NT2/D1 (cell line): ENCODE data around the gene PRICKLE2.

Source experiments
- DNase-seq: peaks from one replicate; pipeline ENCODE4 v3.0.0-alpha.2; 2011; ENCODE audit warnings: low read depth, low spot score
- H3K27me3 ChIP-seq: 2 replicates; pipeline ENCODE4 v1.6.0; 2011; ENCODE audit warnings: mild to moderate bottlenecking; ENCODE audit not compliant: insufficient read length, insufficient read depth
- H3K36me3 ChIP-seq: 2 replicates; pipeline ENCODE4 v1.6.1; 2011; ENCODE audit warnings: mild to moderate bottlenecking, low read length, mixed read lengths; ENCODE audit not compliant: insufficient read depth, insufficient read length
- H3K4me1 ChIP-seq: 2 replicates; pipeline ENCODE4 v1.5.1; 2011; ENCODE audit not compliant: insufficient read depth, insufficient read length
- H3K4me3 ChIP-seq: 2 replicates; pipeline ENCODE4 v1.5.1; 2011; ENCODE audit warnings: low read depth; ENCODE audit not compliant: insufficient read length
- H3K9ac ChIP-seq: 2 replicates; pipeline ENCODE4 v1.6.0; 2011; ENCODE audit warnings: low read depth; ENCODE audit not compliant: insufficient read length
- H3K9me3 ChIP-seq: 2 replicates; pipeline ENCODE4 v1.5.1; 2011; ENCODE audit warnings: mild to moderate bottlenecking, low read length; ENCODE audit not compliant: insufficient read depth
- SUZ12 ChIP-seq: IDR thresholded peaks from 2 replicates; pipeline ENCODE4 v1.6.1; 2011; ENCODE audit not compliant: insufficient read length, insufficient read depth; ENCODE audit errors: extremely low read depth
- YY1 ChIP-seq: IDR thresholded peaks from 2 replicates; pipeline ENCODE4 v1.6.1; 2011; ENCODE audit not compliant: insufficient read length, insufficient read depth
- ZNF274 ChIP-seq: IDR thresholded peaks from 2 replicates; pipeline ENCODE4 v1.6.1; 2011; ENCODE audit warnings: mild to moderate bottlenecking, low read depth, low read length

Gene PRICKLE2

DNA sequence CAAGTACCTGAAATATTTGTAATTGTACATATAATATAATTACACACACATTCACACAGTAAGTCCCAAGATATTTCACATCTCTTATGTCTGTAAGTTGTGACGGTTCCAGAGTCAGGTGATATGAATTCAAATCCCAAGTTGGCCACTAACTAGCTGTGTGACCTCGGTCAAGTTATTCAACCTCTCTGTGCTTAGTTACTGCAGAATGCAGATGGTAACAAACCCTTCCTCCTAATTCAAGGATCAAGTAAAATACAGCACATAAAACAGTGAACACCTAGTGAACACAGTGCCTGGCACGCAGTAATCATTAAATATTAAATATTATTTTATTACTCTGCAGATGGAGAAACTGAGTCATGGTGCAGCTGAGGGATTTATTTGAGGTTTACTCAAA, 6.9 kb downstream of the PRICKLE2 start:
- Histone ChIP-seq H3K9ac (no peak overlapping the region), H3K36me3 (no peaks in the 10 kb centered on the region), H3K4me3 (no peak overlapping the region), H3K4me1 (peaks cover 11% of the 10 kb centered on the region), H3K9me3 (no peaks in the 10 kb centered on the region), H3K27me3 (no peaks in the 10 kb centered on the region)
- DNase-seq = no peak
- no peak for TF ChIP-seq YY1
- TF ChIP-seq SUZ12 = no peak
- no peak for TF ChIP-seq ZNF274

DNA sequence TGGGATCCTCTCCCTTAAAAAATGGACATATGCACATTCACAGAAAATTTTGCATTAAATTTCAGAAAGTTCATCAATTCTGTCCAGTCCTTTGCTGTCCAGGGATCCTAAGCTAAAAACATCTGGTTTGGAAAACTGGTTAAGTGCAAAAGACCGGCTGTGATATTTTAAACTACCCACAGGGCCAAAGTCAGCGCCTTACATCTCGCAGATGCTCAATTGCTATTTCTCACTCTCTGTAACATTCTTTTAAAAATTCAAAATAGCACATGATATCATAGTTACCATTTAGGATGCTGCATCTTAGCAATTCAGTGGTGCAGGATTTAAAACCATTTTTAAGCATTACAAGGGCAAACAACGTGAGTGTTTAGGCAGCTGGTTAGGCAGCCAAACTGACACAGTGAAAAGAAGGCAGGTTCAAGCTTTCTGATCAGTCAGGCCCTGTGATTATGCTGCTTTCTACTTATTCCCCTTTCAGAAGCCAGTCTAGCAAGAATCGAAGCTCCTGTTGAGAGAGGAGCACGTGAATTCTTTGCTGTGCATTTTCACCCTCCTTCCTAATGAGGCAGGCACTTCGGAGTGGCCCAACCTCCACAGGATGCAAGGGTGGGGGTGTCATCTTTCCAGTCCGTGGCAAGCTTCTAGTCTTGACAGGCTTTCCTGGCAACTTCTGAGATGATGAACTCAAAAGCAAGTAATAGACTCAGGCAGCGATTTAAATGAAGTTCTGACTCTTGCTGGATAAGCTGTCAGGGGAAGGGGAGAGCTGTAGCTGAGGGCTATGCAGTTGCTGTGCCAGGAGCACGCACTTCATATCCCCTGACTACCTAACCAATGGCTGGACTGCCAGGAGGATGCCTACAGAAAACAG, 8.8 kb downstream of the PRICKLE2 start:
- no peaks in the 10 kb centered on the region for H3K27me3 ChIP-seq
- H3K9me3 ChIP-seq = no peaks in the 10 kb centered on the region
- no peaks in the 10 kb centered on the region for H3K36me3 ChIP-seq
- TF ChIP-seq YY1 (no peak), SUZ12 (no peak), ZNF274 (no peak)
- DNase-seq = no peak
- no peak overlapping the region for H3K4me3 ChIP-seq
- H3K9ac ChIP-seq = no peak overlapping the region
- peaks cover 11% of the 10 kb centered on the region for H3K4me1 ChIP-seq

DNA sequence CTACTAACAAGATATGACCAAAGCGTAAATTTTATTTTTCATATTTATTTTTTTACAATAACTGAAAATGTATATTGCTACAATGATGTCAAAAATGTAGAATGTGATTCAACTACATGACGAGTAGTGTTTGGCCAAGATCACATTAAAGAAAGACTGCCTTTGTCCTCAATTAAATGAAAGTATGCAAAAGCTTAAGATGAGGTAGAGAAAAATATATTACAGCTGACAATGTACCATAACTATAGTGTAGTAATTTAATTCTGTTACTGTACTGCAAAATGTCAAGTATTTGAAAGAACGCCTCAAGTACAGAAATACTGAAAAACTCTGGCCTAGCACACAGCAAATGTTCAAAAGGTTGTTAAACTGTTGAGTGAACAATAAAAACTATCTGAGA, 9.7 kb downstream of the PRICKLE2 start:
- DNase-seq = no peak
- no peaks in the 10 kb centered on the region for H3K27me3 ChIP-seq
- TF ChIP-seq SUZ12 (no peak), ZNF274 (no peak), YY1 (no peak)
- peaks cover 3% of the 10 kb centered on the region for H3K36me3 ChIP-seq
- no peak overlapping the region for H3K9ac ChIP-seq
- no peak overlapping the region for H3K4me3 ChIP-seq
- H3K4me1 ChIP-seq = peaks cover 11% of the 10 kb centered on the region
- no peaks in the 10 kb centered on the region for H3K9me3 ChIP-seq

DNA sequence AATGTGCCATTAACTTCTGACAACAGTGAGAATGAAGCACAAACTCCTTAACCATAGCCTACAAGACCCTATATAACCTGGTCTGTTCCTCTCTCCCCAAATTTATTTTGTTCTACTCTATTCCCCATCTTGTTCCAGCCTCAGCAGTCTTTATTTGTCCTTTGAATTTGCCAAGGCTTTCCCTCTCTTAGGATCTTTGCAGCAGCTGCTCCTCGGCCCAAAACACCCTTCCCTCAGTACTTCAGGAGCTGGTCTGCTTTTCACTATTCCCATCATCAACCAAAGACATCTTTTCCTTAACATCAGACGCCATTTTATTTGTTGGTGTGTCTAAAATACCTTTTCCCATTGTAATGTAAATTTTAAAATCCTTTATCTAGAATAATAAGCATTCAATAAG, 10.2 kb downstream of the PRICKLE2 start:
- TF ChIP-seq ZNF274 (no peak), YY1 (no peak), SUZ12 (no peak)
- Histone ChIP-seq H3K36me3 (peaks cover 3% of the 10 kb centered on the region), H3K9me3 (no peaks in the 10 kb centered on the region), H3K4me1 (peaks cover 6% of the 10 kb centered on the region), H3K4me3 (no peak overlapping the region), H3K27me3 (no peaks in the 10 kb centered on the region), H3K9ac (no peak overlapping the region)
- DNase-seq = no peak

DNA sequence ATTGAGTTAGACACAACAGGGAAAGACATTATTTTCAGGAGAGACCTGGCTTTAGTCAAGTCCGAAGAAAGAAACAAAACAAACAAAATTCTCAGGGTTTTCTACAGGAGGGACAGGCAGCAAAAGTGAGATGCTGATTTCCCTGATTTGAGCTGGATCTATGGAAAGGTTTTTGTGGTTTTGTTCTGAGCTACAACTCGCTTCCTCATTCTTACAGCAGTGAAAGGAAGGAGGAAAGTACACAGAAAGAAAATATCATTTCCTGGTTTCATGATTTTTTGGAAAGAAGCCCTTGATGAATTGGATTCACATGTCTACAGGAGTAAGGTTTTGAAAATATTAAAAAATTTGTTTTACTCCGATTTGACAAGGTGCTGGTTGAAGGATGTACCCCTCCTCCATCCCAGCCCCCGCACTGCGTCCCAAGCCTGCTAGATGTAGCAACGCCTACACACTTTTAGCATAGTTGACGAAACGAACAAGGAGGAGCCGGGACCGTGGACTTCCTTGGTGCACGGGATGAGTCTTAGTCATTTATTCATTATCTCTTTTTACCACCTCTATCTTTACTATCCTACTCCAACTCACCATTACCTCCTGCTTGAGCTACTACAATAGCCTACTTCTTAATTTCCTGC, 10.8 kb downstream of the PRICKLE2 start:
- H3K9ac ChIP-seq = no peak overlapping the region
- H3K4me3 ChIP-seq = no peak overlapping the region
- no peak for DNase-seq
- peaks cover 6% of the 10 kb centered on the region for H3K4me1 ChIP-seq
- no peaks in the 10 kb centered on the region for H3K9me3 ChIP-seq
- peaks cover 3% of the 10 kb centered on the region for H3K36me3 ChIP-seq
- TF ChIP-seq ZNF274 = no peak
- no peak for TF ChIP-seq SUZ12
- no peak for TF ChIP-seq YY1
- H3K27me3 ChIP-seq = no peaks in the 10 kb centered on the region

DNA sequence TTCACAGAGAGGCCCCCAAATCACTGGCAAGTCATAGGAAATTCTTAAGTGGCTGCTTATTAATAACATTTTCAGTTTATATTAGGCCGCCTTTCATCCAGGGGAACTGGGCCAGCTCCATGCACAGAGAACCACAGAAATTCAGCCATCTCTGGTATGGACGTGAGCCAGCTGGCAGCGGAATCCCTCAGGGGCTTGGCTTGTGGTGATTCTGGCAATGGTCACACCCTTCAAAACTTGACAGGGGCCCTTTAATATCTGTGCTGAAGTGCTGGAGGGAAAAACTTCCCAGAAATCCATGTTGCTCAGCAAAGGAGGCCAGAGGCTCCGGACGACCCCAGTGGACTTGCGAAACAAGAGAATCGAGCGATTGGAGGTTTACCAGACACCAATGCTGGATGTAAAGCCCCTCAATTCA, 11.3 kb downstream of the PRICKLE2 start:
- H3K4me3 ChIP-seq = no peak overlapping the region
- H3K9ac ChIP-seq = no peak overlapping the region
- H3K36me3 ChIP-seq = peaks cover 3% of the 10 kb centered on the region
- H3K4me1 ChIP-seq = peaks cover 6% of the 10 kb centered on the region
- no peak for TF ChIP-seq SUZ12
- no peak for TF ChIP-seq YY1
- no peak for TF ChIP-seq ZNF274
- no peak for DNase-seq
- no peaks in the 10 kb centered on the region for H3K27me3 ChIP-seq
- H3K9me3 ChIP-seq = no peaks in the 10 kb centered on the region

DNA sequence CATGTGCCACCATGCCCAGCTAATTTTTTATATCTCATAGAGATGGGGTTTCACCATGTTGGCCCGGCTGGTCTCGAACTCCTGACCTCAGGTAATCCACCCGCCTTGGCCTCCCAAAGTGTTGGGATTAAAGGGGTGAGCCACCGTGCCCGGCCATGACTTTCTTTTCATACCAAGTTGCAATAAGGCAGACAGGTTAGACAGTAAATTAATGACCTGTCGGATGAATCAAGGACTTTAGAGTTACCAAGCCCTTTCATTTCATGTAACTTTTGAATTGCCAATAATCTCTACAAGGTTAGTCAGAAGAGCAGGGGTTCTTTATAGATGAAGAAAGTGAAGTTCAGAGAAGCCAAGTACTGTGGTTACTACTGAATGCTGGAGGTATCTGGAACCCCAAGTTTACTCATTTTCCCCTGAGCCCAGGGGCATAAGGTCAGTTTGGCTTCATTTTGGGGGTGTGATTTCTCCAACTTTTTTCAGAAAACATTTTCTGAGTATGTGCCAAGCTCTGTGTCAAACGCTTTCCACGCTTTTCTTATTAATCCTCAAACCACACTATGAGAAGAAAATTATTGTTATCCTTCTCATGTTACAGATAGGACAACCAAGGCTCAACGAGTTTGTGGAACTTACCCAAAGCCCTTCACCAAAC, 11.9 kb downstream of the PRICKLE2 start:
- no peaks in the 10 kb centered on the region for H3K27me3 ChIP-seq
- no peaks in the 10 kb centered on the region for H3K9me3 ChIP-seq
- TF ChIP-seq SUZ12 (no peak), YY1 (no peak), ZNF274 (no peak)
- peaks cover 3% of the 10 kb centered on the region for H3K36me3 ChIP-seq
- H3K9ac ChIP-seq = no peak overlapping the region
- peaks cover 6% of the 10 kb centered on the region for H3K4me1 ChIP-seq
- no peak for DNase-seq
- H3K4me3 ChIP-seq = no peak overlapping the region
